NCI-H146 treated with DMSO at 0.1 percent for 48 hours (cell line): ENCODE results near the gene MNDA.
"Not testable (repeated sequence)": the region's sequence is repeated elsewhere in the genome, so short reads cannot be mapped to it uniquely, and the experiment has no call there.

ENCODE experiments used
- DNase-seq: peaks from one replicate; lab custom pipeline; 2025; ENCODE audit not compliant: unreplicated experiment; lab: John Stamatoyannopoulos, UW

The MNDA gene

GRCh38 chr1:158838660-158839059 is 7.5 kb downstream of the MNDA start:
- no peak for DNase-seq

- DNase-seq: no peak
Observed at GRCh38 chr1:158839566-158839965, 8.4 kb downstream of the MNDA start.

DNA sequence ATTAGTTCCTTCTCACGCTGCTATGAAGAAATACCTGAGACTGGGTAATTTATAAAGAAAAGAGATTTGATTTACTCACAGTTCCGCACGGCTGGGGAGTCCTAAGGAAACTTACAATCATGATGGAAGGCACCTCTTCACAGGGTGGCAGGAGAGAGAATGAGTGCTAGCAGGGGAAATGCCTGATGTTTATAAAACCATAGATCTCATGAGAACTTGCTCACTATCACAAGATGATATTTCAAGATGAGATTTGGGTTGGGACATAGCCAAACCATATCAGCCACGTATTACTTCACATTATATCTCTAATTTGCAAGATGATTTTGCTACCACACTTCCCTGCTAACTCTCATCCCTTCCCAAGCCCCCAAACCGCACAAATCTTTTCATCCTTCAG is 9.1 kb downstream of the MNDA start:
- no peak for DNase-seq

DNA sequence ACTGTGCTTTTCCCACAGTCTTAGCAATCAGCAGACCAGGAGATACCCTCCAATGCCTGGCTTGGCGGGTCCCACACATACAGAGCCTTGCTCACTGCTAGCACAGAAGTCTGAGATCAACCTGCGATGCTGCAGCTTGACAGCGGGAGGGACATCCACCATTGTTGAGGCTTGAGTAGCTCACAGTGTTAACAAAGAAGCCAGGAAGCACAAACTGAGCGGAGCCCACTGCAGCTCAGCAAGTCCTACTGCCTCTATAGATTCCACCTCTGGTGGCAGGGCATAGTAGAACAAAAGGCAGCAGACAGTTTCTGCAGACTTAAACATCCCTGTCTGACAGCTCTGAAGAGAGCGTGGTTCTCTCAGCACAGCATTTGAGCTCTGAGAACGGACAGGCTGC is 33.4 kb downstream of the MNDA start:
- DNase-seq: no peak

GRCh38 chr1:158870438-158870837 is 39.3 kb downstream of the MNDA start:
- not testable (repeated sequence) for DNase-seq

DNA sequence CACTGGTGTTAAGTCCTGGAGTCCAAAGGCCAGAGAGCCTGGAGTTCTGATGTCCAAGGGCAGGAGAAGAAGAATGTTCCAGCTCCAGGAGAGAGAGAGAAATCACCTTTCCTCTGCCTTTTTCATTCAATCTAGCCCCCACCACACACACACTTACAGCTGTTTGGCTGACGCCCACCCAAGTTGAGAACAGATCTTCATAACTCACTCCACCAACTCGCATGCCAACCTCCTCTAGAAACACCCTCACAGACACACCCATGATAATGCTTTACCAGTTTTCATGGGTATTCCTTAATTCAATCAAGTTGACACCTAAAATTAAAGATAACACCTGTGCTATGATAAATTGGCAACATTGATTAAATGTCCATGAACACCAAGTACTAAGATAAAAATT is 42.0 kb downstream of the MNDA start:
- DNase-seq: no peak

- DNase-seq: no peak
Observed at GRCh38 chr1:158893654-158894053, 62.5 kb downstream of the MNDA start.

GRCh38 chr1:158898722-158899121 is 67.6 kb downstream of the MNDA start:
- DNase-seq: no peak
